GM18907 (cell line): ENCODE results near the gene MARK3.
A peak's percentile ranks its signal among the peaks of the same experiment; 100 is the strongest.
"Not testable (repeated sequence)": the region's sequence is repeated elsewhere in the genome, so short reads cannot be mapped to it uniquely, and the experiment has no call there.

ENCODE experiments used
- ATAC-seq: cut with Tn5 transposase; IDR thresholded peaks from one replicate; pipeline ENCODE4 v1.9.1; 2021; ENCODE audit warnings: mild to moderate bottlenecking, moderate library complexity; ENCODE audit not compliant: unreplicated experiment

The MARK3 gene

DNA sequence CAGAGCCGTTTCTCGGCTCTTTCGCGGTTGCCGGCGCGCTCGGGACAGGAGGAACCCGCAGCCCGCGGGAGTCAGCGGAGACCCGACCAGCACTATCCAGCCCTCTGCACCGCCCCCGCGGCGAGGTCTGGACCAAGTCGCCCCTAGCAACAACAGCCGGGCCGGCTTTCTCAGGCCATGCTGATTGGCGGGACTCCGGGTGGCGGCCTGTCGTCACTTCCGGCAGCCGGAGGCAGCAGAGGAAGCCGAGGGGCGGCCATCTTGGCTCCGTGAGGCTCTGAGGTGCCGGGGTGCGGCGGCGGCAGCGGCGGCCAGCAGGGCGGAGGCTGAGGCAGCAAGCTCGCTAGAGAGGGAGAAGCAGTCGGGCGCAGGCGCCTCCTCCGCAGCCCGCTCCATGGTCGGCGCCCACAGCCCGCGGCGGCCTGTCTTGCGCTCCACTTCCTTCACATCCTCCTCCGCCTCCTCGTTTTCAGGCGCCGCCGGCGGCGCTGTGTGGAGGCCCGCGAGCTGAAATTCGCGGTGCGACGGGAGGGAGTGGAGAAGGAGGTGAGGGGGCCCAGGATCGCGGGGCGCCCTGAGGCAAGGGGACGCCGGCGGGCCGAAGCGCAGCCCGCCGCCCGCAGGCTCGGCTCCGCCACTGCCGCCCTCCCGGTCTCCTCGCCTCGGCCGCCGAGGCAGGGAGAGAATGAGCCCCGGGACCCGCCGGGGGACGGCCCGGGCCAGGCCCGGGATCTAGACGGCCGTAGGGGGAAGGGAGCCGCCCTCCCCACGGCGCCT is at the start of gene MARK3:
TSS of gene MARK3 (plus strand) at position 264 of the 777 bp plus-strand sequence. CDS start 615 bp downstream, outside the sequence.
- ATAC-seq, result peak; percentile 93

- ATAC-seq, result no peak
Observed at GRCh38 chr14:103336191-103336590, 49.0 kb upstream of the MARK3 start.

- ATAC-seq, result no peak
Observed at GRCh38 chr14:103337794-103338193, 47.4 kb upstream of the MARK3 start.

DNA sequence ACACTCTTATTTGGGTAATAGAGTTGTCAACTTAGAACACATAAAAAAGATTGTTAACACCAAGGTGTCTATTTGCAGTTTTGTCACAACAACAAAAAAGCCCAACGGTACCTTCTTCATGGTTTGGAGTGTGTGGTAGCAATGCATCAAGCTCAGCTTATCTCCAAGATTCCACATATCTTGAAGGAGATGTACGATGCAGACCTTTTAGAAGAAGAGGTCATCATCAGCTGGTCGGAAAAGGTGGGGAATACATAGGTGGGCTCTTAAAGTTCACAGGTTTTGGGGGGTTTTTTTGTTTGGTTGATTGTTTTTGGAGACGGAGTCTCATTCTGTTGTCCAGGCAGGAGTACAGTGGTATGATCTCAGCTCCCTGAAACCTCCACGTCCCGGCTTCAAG is 45.7 kb upstream of the MARK3 start:
- ATAC-seq, result no peak

GRCh38 chr14:103340480-103341212 is 44.6 kb upstream of the MARK3 start:
- no peak for ATAC-seq

DNA sequence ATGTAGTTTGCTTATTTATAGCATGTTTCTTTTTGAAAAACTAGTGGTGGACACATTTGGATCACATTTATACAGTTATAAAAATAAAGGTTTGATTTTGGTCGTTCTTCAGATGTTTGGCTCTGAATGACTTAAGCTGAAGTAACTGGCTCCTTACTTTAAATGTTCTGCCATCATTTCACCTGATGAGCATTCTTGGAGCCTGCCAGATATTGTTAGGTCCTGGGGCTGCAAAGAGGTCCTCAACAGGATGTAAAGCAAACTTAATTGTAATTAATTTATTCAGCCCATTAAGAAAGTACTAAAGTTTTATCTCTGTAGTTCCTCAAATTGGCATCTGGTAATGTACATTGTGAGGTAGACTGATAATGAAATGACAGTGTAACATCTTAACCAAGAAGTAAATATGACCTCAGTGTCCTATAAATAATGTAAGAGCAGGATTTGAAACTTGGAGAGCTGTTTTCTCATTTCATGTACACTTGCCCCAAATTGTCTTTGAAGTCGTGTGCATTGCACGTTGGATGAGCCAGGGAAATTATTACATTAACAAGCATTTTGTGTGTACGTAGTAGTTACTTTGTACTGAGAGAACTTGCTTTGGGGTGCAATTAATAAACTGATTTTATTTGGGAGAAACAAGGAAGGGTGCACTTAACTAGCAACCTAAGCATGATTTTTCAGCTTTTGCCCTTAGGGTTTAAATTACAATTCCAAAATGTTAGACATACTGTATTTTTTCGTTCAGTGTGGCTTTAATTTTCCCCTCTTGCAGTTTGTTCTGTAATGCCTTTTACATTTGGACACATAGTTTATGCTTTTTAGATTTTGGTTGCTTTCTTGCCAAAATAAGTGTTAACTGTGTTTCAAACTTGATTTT is 43.7 kb upstream of the MARK3 start:
- ATAC-seq, result no peak

DNA sequence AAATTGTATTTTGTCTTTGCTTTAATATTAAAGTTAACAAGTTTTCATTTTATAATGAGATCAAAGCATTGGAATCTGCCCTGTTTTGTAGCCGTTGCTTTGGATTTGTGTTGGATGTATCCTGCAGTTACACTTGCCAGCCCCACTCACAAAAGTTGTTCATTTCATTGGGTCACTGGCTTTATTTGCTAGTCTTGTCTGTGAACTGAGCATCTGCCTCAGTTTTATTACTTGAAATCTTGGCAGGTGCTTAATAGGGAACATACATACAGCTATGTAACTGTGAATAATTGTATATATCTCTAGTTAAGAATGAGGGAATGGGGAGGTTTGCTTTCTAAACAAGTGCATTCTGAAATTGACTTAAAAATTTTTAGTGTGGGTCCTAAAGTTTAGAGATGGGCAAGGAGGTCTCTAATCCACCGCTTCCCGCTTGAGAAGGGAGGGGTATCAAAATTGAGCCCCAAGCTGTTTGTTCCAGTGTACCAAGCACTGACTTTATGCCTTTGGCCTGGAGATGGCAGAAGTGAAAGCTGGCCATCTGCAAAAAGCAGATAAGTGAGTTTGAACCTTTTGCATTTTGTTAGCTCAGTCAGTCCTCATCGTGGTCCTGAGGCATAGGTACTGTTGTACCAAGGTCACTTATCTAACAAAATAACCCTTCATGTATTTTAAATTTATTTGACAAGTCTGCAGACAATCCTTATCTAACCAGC is 41.9 kb upstream of the MARK3 start:
- ATAC-seq, result no peak

GRCh38 chr14:103343905-103344797 is 41.1 kb upstream of the MARK3 start:
- ATAC-seq, result no peak

- ATAC-seq, result no peak
Observed at GRCh38 chr14:103346286-103346685, 38.9 kb upstream of the MARK3 start.

DNA sequence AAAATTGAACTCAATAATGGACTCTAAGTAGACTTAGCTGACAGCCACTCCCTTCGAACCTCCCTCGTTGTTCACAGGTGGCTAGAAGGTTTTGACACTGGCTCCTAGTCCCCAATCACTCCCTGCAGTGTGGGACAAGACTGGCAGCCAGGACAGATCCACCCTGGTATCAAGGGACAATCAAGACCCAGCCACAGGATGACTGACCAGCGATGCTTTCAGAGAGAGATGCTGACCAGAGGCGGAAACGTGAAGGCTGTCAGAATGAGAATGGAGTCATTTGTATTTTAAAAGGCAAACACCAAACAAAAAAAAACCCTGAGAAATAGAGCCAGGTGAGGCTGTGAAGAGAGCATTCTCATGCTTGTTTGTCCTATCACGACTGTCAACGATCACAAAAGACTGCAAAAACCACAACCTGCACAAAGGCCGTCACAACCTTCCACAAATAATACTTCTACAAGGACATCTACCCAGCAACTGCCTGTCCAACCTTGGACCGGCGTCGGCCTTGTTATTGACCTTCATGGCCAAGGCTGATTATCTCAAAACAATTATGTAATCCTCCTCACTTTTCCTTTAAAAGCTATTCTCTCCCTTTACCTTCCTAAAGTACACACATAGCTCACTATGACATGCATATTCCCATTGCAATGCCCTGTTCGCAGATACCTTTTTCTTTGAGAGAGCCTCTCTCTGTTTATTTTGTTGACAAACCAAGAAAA is 38.0 kb upstream of the MARK3 start:
- no peak for ATAC-seq

- no peak for ATAC-seq
Observed at GRCh38 chr14:103348154-103348553, 37.1 kb upstream of the MARK3 start.

DNA sequence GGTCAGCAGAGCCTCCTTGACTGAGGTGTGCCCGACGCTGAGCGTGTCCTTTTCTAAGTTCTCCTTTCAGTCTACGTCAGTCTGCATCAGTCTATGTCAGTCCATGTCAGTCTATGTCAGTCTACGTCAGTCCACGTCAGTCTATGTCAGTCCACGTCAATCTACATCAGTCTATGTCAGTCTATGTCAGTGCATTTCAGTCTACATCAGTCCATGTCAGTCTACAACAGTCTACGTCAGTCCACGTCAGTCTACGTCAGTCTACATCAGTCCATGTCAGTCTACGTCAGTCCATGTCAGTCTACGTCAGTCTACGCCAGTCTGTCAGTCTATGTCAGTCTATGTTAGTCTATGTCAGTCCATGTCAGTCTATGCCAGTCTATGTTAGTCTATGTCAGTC is 35.2 kb upstream of the MARK3 start:
- ATAC-seq, result no peak

DNA sequence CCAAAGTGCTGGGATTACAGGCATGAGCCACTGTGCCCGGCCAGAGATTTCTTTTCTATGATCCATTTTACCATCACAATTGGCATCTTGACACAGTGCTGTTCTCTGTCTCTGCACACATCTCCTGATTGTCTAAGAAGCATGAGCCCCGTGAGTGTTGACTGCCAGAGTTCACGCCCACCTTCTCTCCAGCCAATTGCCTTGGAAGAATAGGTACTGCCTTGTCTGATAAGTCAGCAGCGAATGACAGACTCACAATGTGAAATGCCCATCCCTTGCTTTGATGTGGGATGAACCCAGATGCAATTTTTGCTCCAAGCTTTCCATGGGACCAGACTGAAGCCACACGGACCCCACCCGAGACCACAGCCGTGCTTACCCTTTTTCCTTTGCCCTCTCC is 31.9 kb upstream of the MARK3 start:
- ATAC-seq, result no peak

DNA sequence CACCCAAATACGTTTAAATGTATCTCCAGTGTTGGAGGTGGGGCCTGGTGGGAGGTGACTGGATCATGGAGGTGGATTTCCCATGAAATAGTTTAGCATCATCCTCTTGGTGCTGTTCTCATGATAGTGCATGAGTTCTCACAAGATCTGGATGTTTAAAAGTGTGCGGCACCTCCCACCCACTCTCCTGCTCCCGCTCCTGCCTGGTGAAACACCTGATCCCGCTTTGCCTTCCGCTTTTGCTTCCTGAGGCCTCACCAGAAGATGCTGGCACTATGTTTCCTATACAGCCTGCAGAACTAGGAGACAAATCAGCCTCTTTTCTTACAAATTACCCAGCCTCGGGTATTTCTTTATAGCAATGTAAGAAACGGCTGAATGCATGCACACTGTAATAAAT is 31.1 kb upstream of the MARK3 start:
- no peak for ATAC-seq

- no peak for ATAC-seq
Observed at GRCh38 chr14:103356024-103356682, 29.1 kb upstream of the MARK3 start.

- ATAC-seq, result not testable (repeated sequence)
Observed at GRCh38 chr14:103357552-103357951, 27.7 kb upstream of the MARK3 start.

DNA sequence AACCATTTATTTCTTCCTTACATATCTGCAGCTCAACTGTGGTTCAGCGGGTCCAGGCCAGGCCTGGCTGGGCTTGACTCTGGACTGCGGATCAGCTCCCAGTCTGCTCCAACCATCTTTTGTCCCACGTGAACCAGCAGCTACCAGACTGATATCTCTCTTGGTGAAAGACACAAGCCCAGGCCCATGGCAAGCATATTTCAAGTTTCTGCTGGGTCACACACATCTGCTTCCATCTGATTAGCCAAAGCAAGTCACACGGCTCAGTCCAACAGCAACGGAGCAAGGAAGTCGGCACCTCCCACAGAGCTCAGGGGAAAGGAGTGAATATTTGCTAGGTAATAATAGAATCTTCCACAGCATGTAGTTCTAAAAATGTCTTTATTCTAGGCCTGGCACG is 24.7 kb upstream of the MARK3 start:
- no peak for ATAC-seq

DNA sequence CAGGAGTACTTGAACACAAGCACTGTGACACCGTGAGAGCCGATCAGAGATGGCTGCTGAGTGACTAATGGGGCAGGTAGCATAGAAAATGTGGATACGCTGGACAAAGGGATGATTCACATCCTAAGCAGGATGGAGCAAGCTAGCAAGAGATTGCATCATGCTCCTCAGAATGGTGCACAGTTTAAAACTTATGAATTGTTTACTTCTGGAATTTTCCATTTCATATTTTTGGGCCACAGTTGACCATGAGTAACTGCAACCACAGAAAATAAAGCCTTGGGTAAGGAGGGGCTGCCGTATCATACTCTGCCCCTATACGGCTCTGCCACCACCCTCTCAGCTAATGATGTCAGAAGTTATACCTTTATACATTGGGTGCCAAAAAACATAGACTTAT is 23.3 kb upstream of the MARK3 start:
- no peak for ATAC-seq

DNA sequence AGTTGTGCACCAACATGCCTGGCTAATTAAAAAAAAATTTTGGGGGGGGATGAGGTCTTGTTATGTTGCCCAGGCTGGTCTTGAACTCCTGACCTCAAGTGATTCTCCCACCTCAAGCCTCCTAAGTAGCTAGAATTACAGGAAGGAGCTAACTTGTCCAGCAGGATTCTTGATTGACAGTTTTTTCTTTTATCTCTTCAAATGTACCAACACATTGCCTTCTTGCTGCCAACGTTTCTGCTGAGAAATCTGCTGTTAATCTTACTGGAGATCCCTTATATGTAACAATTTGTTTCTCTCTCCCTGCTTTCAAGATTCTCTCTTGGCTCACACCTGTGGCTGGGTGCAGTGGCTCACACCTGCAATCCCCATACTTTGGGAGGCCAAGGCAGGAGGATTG is 22.4 kb upstream of the MARK3 start:
- no peak for ATAC-seq
